ENCODE measurements around the gene NATD1.

The NATD1 gene

DNA sequence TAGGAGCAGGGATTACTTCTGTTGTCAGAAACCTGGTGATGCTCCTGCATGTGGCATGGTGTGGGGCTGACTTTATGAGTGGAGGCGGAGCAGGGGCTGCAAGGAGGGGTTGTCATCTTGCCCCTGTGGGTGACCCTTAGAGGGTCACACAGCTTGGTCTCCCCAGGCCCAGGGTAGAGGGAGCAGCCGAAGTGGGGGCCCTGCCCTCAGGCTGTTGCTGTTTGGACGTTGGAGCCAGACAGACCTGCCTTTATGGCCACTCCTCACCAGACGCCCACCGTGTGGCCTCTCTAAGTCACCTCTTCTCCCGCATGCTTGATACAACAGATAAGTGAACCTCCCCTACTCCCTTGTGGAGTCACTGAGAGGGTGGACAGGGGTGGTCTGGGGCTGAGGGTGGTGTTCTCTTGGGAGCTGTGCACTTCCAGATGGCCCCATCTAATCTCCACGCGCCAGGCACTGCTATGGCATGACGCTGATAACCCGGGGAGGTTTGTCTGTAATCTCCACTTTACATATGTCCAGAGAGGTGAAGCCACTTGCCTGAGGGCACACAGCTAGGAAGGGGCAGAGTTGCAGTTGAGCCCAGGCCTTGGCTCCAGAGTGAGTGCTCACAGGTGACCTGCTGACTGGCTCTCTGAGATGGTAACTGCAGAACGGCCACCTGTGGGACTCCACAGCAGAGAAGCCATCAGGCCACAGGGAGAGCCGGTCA lies 41.3 kb upstream of the NATD1 start:
- H3K4me1 Mint-ChIP-seq (ENCODE audit: low read depth), result peaks cover 20% of the 10 kb centered on the region
- H3K36me3 Mint-ChIP-seq (ENCODE audit: low read depth), result peaks cover 54% of the 10 kb centered on the region

DNA sequence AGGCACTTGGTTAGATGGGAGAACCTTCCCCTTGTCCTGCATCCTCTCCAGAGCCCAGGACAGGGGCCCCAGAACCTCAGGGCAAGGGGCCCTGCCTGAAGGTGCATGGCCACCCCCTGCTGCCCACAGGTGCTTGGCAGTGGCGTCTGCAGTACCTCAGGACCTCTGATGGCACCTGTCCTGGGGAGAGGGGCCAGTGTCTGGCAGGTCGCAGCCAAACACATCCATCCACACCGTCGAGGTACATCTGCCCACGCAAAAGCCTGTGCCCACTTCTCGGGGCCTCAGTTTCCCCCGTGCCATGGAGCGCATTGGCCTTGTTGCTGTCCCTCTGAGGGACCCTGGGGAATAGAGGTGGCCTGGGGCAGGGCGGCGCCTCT lies 40.6 kb upstream of the NATD1 start:
- intact Hi-C loops (cut with micrococcal nuclease), result no loop called here
- Mint-ChIP-seq H3K9me3 (no peaks in the 10 kb centered on the region), H3K4me3 (no peak overlapping the region), H3K27me3 (peaks cover 6% of the 10 kb centered on the region), H3K27ac (no peak overlapping the region), H3K36me3 (ENCODE audit: low read depth) (peaks cover 47% of the 10 kb centered on the region), H3K4me1 (ENCODE audit: low read depth) (peaks cover 27% of the 10 kb centered on the region)

More for the DNA sequence above, 41.3 kb upstream of the NATD1 start:
- Mint-ChIP-seq H3K27me3 (peaks cover 6% of the 10 kb centered on the region), H3K4me3 (no peak overlapping the region), H3K27ac (no peak overlapping the region), H3K9me3 (no peaks in the 10 kb centered on the region)
- intact Hi-C loops (cut with micrococcal nuclease), result no loop called here

DNA sequence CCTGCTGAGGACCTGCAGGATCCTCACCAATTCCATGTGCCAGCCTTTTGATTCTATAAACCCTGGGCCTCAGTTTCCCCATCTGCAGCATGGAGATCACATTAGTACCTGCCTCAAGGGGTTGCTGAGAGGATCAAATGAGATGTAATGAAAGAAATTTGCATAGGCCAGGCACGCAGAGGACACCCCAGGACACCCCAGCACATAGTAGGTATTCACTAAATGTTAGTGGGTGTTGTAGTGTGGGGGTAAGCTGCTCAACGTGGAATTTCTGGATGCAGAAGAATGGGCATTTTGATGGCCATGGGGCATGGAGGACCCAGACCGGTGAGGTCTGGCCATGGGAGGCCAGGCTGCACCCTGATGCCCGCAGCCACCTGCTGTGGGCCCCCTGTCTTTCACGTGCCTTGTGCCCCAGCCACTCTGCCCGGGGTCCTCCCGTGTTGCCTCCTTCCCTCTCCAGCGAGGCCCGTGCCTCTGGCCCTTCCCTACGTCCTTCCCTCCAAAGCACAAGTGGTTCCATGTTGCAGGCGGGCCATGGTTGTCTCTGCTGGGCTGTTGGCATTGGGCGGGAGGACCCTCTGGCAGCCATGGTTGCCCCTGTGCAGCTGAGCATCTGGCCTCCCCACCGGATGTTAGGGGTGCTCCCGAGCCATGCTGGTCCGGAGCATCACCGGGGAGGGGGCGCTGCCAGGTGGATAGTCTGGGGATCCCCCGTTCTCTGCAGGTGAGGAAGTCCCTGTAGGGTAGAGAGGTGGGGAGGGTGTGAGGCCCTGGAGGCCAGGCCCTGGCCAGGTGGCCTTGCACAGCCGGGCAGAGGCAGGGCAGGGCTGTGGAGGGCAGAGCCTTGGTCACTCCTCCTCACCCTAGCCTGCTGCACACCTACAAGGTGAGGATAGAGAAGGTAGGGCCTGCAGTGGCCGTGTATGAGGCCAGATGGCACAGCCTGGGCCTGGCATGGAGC lies 39.9 kb upstream of the NATD1 start:
- Mint-ChIP-seq H3K27me3 (peaks cover 6% of the 10 kb centered on the region), H3K4me3 (no peak overlapping the region), H3K4me1 (ENCODE audit: low read depth) (peaks cover 33% of the 10 kb centered on the region), H3K9me3 (no peaks in the 10 kb centered on the region), H3K27ac (no peak overlapping the region), H3K36me3 (ENCODE audit: low read depth) (peaks cover 42% of the 10 kb centered on the region)
- intact Hi-C loops (cut with micrococcal nuclease), result no loop called here

DNA sequence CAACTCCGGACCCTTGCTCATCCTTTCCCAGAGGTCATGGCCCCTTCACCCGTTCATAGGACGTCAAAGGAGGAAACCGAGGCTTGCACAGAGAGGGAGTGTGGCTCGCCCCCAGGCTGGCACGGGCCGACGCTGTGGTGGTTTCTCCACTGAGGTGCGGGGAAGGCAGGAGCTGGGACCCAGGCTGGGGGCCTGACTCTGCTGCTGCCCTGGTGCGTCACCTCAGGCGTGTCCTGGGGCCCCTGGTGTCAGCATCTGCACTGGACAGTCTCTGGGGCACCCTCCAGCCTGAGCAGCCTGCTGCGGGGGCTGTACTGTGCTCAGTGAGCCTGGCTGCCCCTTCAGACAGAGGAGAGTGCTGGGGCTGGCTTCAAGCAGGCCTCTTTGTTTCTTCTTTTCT lies 38.7 kb upstream of the NATD1 start:
- no peaks in the 10 kb centered on the region for H3K9me3 Mint-ChIP-seq
- peaks cover 6% of the 10 kb centered on the region for H3K27me3 Mint-ChIP-seq
- H3K27ac Mint-ChIP-seq, result peak overlapping the region; percentile 10
- intact Hi-C loops (cut with micrococcal nuclease), result no loop called here
- H3K4me3 Mint-ChIP-seq, result no peak overlapping the region
- H3K4me1 Mint-ChIP-seq (ENCODE audit: low read depth), result peaks cover 46% of the 10 kb centered on the region
- H3K36me3 Mint-ChIP-seq (ENCODE audit: low read depth), result peaks cover 47% of the 10 kb centered on the region

DNA sequence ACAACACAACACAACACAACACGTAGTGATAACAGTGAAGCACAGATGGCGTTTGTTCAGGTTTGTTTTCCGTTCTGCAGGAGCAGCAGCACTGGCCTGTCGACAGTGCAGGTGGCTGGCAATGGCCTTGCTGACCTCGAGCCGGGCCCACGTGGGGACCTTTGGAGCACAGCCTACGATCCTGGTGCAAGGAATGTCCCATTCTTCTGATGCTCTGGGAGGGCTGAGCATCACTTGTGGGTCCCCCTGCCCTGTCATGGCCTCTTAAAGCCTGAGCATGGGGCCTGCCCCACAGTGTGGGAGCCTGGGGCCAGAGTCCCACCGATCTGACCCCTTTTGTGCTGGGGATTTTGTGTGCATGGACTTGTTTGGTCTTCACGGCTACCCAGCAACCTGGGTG lies 38.1 kb upstream of the NATD1 start:
- Mint-ChIP-seq H3K27ac (no peak overlapping the region), H3K27me3 (peaks cover 6% of the 10 kb centered on the region), H3K4me3 (no peak overlapping the region), H3K4me1 (ENCODE audit: low read depth) (peaks cover 51% of the 10 kb centered on the region), H3K36me3 (ENCODE audit: low read depth) (peaks cover 51% of the 10 kb centered on the region), H3K9me3 (no peaks in the 10 kb centered on the region)
- intact Hi-C loops (cut with micrococcal nuclease), result no loop called here

DNA sequence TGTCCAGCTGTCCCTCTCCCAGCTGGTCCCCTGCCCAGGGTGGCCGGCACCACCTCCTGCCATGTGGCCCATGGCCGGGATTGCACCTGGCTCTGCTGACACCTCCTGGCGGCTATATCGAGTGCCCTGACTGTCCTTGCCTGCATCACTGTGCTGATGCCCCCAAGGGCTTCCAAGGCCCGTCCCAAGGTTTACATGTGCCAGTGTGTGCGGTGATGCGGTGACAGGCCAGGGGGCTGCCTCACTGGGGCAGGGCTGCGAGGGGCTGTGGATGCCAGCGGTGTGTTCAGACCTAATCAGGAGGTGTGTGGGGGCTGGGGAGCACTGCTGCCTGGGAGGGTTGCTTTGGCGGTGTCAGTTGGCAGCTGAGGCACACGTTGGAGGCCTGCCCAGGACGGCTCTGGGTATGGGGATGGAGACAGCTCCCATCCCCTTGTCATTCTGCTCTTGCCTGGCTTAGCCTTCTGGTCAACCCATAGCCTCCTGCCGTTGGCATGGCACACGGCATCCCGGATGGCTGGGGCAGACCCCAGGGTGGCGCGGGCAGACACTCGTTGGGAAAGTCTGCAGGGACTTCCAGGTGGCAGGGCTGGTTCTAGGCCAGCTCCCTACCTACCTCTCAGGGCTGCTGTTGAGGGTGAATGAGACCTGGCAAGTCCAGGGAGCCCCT lies 36.8 kb upstream of the NATD1 start:
- no peaks in the 10 kb centered on the region for H3K9me3 Mint-ChIP-seq
- intact Hi-C loops (cut with micrococcal nuclease), result loop anchor here (5.0 kb wide), 1 partner anchor 78 kb away; the partner anchor contains the start of gene TMEM11
- H3K27me3 Mint-ChIP-seq, result peaks cover 6% of the 10 kb centered on the region
- no peak overlapping the region for H3K4me3 Mint-ChIP-seq
- peak overlapping the region; percentile 98 for H3K27ac Mint-ChIP-seq
- H3K4me1 Mint-ChIP-seq (ENCODE audit: low read depth), result peaks cover 63% of the 10 kb centered on the region
- H3K36me3 Mint-ChIP-seq (ENCODE audit: low read depth), result peaks cover 59% of the 10 kb centered on the region

DNA sequence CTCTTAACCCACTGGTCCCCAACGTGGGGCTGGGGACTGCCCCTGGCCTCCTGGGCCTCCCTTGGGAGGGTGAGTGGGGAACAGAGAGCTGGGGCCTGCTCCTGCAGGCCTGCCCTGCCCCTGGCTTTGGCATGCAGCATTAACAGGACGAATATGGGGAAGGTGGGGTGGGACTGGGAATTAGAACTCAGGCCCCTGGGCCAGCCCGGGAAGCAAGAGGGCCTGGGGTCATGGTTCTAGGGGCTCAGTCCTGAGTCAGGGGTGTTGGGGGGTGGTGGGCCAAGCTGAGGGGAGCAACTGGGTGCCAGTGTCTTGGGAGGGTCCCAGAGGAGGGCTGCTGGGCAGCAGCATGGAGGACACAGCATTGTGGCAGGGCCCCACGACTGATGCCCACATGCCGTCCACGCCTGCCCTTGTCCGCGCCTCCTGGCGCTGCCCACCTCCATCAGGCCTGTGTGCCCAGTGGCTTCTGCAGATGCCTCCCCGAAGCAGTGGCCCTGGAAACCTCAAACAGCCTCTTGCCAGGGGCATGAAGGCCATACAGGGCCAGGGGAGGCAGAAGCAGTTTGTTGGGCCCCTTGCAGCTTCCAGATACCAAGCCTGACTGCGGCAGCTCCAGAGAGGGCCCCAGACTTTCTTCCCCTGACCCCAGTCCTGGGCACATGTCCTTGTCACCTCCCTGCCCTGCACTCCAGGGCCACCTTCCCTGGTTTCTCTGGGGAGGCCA lies 36.1 kb upstream of the NATD1 start:
- no peaks in the 10 kb centered on the region for H3K9me3 Mint-ChIP-seq
- no peak overlapping the region for H3K4me3 Mint-ChIP-seq
- peaks cover 6% of the 10 kb centered on the region for H3K27me3 Mint-ChIP-seq
- intact Hi-C loops (cut with micrococcal nuclease), result loop anchor here (5.0 kb wide), 1 partner anchor 77 kb away; the partner anchor contains the start of gene TMEM11
- H3K27ac Mint-ChIP-seq, result peak overlapping the region; percentile 98
- peaks cover 57% of the 10 kb centered on the region for H3K4me1 Mint-ChIP-seq (ENCODE audit: low read depth)
- peaks cover 62% of the 10 kb centered on the region for H3K36me3 Mint-ChIP-seq (ENCODE audit: low read depth)

DNA sequence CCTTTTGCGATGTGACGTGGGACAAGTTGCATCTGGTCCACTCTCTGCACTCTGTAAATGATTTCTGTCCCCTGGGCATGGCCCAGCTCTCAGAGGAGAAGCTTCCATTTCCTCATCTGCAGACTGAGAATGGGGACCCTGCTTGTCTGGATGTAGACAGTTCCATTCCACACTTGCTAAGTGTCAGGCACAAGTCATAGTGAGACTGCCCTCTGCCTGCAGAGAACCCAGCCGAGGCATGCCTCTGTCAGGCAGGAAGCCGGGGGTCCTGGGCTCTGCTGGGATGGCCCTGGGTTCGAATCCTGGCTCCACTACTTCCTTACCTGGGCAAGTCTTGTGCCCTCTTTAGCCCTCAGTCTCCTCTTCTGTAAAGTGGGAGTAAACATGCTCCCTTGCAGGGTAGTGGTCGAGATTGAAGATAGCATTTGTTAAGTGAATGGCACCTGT lies 35.4 kb upstream of the NATD1 start:
- Mint-ChIP-seq H3K4me1 (ENCODE audit: low read depth) (peaks cover 57% of the 10 kb centered on the region), H3K27me3 (peaks cover 6% of the 10 kb centered on the region), H3K4me3 (peak overlapping the region; percentile 91), H3K9me3 (no peaks in the 10 kb centered on the region), H3K27ac (peak overlapping the region; percentile 98), H3K36me3 (ENCODE audit: low read depth) (peaks cover 57% of the 10 kb centered on the region)
- intact Hi-C loops (cut with micrococcal nuclease), result loop anchor here (5.0 kb wide), 1 partner anchor 76 kb away; the partner anchor contains the start of gene TMEM11

DNA sequence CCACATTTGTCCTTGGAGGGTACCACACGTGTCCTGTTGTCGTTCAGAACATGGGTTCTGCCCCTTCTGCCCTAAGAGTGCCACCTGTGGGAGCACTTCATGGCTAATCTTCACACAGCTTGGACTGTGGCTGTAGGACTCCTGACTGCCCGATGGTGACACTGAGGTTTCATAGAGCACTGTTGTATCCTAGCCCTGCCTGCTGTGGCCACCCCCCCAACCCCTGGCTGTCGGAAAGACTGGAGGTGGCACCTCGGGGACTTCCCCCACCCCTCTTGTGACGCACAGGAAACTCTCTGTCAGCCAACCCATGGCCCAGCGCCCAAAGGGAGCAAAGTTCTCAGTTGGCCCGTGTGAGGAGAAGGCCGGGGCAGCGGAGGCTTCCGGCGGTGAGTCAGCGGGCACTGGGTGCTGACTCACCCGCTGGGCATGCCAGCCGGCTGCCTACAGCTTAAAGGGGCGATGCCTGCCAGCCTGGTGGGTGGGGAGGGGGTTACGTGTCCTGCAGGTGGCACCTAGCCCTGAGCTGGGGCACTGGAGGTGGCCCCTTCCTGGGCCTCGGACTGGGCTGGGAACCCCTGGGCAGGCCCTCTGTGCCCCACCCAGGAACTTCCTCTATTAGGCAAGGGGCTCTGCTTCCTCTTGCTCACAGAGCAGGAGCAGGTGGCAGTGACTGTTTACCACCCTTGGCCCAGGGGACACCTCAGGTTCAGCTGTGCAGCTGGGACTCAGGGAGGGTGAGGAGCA lies 34.7 kb upstream of the NATD1 start:
- peak overlapping the region; percentile 91 for H3K4me3 Mint-ChIP-seq
- peaks cover 8% of the 10 kb centered on the region for H3K27me3 Mint-ChIP-seq
- intact Hi-C loops (cut with micrococcal nuclease), result loop anchor here (5.0 kb wide), 1 partner anchor 76 kb away; the partner anchor contains the start of gene TMEM11
- no peaks in the 10 kb centered on the region for H3K9me3 Mint-ChIP-seq
- H3K36me3 Mint-ChIP-seq (ENCODE audit: low read depth), result peaks cover 51% of the 10 kb centered on the region
- peak overlapping the region; percentile 98 for H3K27ac Mint-ChIP-seq
- H3K4me1 Mint-ChIP-seq (ENCODE audit: low read depth), result peaks cover 63% of the 10 kb centered on the region

DNA sequence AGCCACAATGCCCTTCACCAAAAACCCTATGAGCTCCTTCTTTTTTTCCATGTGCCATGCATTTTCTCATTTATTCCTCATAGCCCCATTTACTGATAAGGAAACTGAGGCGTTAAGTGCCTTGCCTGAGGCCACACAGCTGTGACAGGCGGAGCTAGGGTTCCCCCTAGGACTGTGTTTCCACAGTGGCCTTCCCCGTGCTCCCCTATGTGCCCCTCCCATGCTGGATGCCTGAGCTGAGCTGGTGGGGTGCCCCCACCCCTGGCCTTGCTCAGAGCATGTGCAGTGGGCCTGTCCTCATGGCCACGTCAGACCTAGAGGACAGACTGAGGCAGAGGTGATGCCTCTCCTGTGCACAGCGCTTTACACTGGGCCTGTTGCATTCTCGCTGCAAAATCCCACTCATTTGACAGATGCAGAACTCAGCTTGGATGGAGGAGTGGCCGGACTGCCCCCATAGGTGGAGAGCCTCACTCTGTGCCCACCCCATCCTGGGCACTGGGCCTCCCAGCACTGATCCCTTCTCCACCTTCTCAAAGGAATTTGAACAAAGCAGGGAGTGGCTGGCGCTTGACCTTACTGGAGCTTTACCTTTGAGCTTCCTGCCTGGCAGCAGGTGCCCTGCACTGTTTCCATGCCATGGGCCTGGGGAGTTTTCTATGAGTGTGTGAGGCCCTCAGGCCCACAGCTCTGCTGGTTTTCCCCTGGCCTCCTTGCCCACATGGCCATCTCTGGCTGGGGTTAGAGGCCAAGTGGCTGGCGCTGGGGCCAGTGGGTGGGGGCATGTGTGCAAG lies 33.9 kb upstream of the NATD1 start:
- Mint-ChIP-seq H3K4me3 (peak overlapping the region; percentile 91), H3K36me3 (ENCODE audit: low read depth) (peaks cover 44% of the 10 kb centered on the region), H3K4me1 (ENCODE audit: low read depth) (peaks cover 70% of the 10 kb centered on the region), H3K27ac (peak overlapping the region; percentile 98), H3K27me3 (peaks cover 8% of the 10 kb centered on the region), H3K9me3 (no peaks in the 10 kb centered on the region)
- intact Hi-C loops (cut with micrococcal nuclease), result loop anchor here (5.0 kb wide), 1 partner anchor 75 kb away; the partner anchor contains the start of gene TMEM11

DNA sequence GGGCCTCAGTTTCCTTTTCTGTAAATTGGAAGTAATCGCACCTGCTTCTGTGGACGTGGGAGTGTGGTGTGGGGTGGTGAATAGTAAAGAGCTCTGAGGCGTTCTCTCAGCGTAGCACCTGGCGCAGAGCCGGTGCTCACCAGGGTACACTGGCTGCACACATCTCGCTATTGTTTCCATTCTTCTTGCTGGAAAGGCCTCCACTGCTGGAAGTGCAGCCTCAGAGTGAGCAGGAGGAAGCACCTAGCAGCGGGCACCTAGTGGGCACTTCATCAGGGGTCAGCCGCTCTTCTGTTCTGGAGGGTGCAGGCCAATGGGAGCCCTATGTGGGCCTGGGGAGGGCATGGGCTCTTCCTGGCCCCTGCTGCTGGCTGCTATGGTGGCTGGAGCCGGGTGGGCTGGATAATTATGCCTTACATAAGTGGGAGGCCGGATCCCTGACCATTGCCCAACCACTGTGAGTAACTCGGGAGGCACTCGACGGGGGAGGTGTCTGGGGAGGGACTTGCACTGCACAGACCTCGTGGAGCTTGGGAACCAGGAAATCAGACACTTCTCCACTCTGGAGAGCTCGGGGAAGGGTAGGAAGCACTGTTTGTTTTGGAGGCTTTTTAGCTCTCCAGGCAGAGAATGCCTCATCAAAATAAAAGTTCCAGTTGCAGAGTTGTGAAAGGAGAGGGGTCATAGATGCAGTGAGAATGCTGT lies 33.0 kb upstream of the NATD1 start:
- H3K9me3 Mint-ChIP-seq, result no peaks in the 10 kb centered on the region
- H3K4me1 Mint-ChIP-seq (ENCODE audit: low read depth), result peaks cover 79% of the 10 kb centered on the region
- peak overlapping the region; percentile 91 for H3K4me3 Mint-ChIP-seq
- H3K27me3 Mint-ChIP-seq, result peaks cover 8% of the 10 kb centered on the region
- intact Hi-C loops (cut with micrococcal nuclease), result loop anchor here (5.0 kb wide), 1 partner anchor 74 kb away; the partner anchor contains the start of gene TMEM11
- H3K36me3 Mint-ChIP-seq (ENCODE audit: low read depth), result peaks cover 36% of the 10 kb centered on the region
- H3K27ac Mint-ChIP-seq, result peak overlapping the region; percentile 98

Measured in dendritic cell treated with granulocyte-macrophage colony-stimulating factor and Interleukin-4, amounts not matched to agents 40 ng/mL and 50 ng/mL, for 4 days (primary cell).